ENCODE measurements around the gene EXOC7. TPM values are rescaled to one million over a fixed set of nuclear protein-coding genes. Genes with fewer than 3 reads are reported as not detected.

EXOC7 gene
- polyA plus RNA-seq, 1 donor from 2014 or later: 146 TPM

GRCh38 chr17:76050538-76051467, 52.8 kb downstream of the EXOC7 start:
- no peaks in the 10 kb centered on the region for H3K9me3 ChIP-seq (ENCODE audit: low read length)
- no peaks in the 10 kb centered on the region for H3K36me3 ChIP-seq (ENCODE audit: insufficient read depth, low read length)
- no peaks in the 10 kb centered on the region for H3K9me2 ChIP-seq (ENCODE audit: insufficient read depth, low read length)
- no peaks in the 10 kb centered on the region for H3K27me3 ChIP-seq (ENCODE audit: insufficient read depth, low read depth, low read length)
- no peak overlapping the region for H3K27ac ChIP-seq (ENCODE audit: low read length)
- H3K79me2 ChIP-seq (replicated peaks; ENCODE audit: insufficient read depth, low read length): no peaks in the 10 kb centered on the region
- H3K4me3 ChIP-seq (ENCODE audit: low read length): no peak overlapping the region
- no peak overlapping the region for H3K4me2 ChIP-seq (ENCODE audit: low read length)
- TF ChIP-seq MXI1 (conservative IDR thresholded peaks at IDR 0.05; ENCODE audit: poor library complexity, severe bottlenecking) (no peak), TAF1 (IDR thresholded peaks at IDR 0.05; ENCODE audit: low read depth) (no peak), EP300 (conservative IDR thresholded peaks at IDR 0.05; ENCODE audit: poor library complexity, severe bottlenecking) (no peak), EZH2 (IDR thresholded peaks at IDR 0.05; ENCODE audit: borderline replicate concordance, insufficient read depth, low read length, poor library complexity, severe bottlenecking) (no peak), REST (IDR thresholded peaks at IDR 0.05; ENCODE audit: borderline replicate concordance) (no peak), CTCF (IDR thresholded peaks at IDR 0.05; ENCODE audit: poor library complexity, severe bottlenecking) (no peak), RAD21 (conservative IDR thresholded peaks at IDR 0.05) (no peak), SMC3 (conservative IDR thresholded peaks at IDR 0.05; ENCODE audit: poor library complexity) (no peak), POLR2AphosphoS5 (IDR thresholded peaks at IDR 0.05) (no peak)
- H3K9ac ChIP-seq (ENCODE audit: low read length): no peak overlapping the region
- no peaks in the 10 kb centered on the region for H4K20me1 ChIP-seq (ENCODE audit: insufficient read depth)
- no peaks in the 10 kb centered on the region for H3F3A ChIP-seq (ENCODE audit: insufficient read depth, low read length, poor library complexity, severe bottlenecking)
- H2AFZ ChIP-seq (ENCODE audit: low read depth, low read length): no peak overlapping the region

- H4K20me1 ChIP-seq (ENCODE audit: insufficient read depth): no peaks in the 10 kb centered on the region
- H3F3A ChIP-seq (ENCODE audit: insufficient read depth, low read length, poor library complexity, severe bottlenecking): no peaks in the 10 kb centered on the region
- TF ChIP-seq RAD21 (conservative IDR thresholded peaks at IDR 0.05): no peak
- TF ChIP-seq CTCF (IDR thresholded peaks at IDR 0.05; ENCODE audit: poor library complexity, severe bottlenecking): no peak
- no peak for TF ChIP-seq EZH2 (IDR thresholded peaks at IDR 0.05; ENCODE audit: borderline replicate concordance, insufficient read depth, low read length, poor library complexity, severe bottlenecking)
- TF ChIP-seq MXI1 (conservative IDR thresholded peaks at IDR 0.05; ENCODE audit: poor library complexity, severe bottlenecking): no peak
- TF ChIP-seq POLR2AphosphoS5 (IDR thresholded peaks at IDR 0.05): no peak
- no peak for TF ChIP-seq SMC3 (conservative IDR thresholded peaks at IDR 0.05; ENCODE audit: poor library complexity)
- TF ChIP-seq REST (IDR thresholded peaks at IDR 0.05; ENCODE audit: borderline replicate concordance): no peak
- no peak for TF ChIP-seq TAF1 (IDR thresholded peaks at IDR 0.05; ENCODE audit: low read depth)
- no peaks in the 10 kb centered on the region for H3K9me3 ChIP-seq (ENCODE audit: low read length)
- no peak overlapping the region for H3K9ac ChIP-seq (ENCODE audit: low read length)
- no peak overlapping the region for H3K4me3 ChIP-seq (ENCODE audit: low read length)
- H2AFZ ChIP-seq (ENCODE audit: low read depth, low read length): no peak overlapping the region
- no peaks in the 10 kb centered on the region for H3K79me2 ChIP-seq (replicated peaks; ENCODE audit: insufficient read depth, low read length)
- no peak overlapping the region for H3K4me2 ChIP-seq (ENCODE audit: low read length)
- H3K9me2 ChIP-seq (ENCODE audit: insufficient read depth, low read length): no peaks in the 10 kb centered on the region
- no peak overlapping the region for H3K27ac ChIP-seq (ENCODE audit: low read length)
- no peaks in the 10 kb centered on the region for H3K36me3 ChIP-seq (ENCODE audit: insufficient read depth, low read length)
- no peaks in the 10 kb centered on the region for H3K27me3 ChIP-seq (ENCODE audit: insufficient read depth, low read depth, low read length)
Observed at GRCh38 chr17:76049836-76050537, 53.6 kb downstream of the EXOC7 start.
